GM19468 (cell line): ENCODE measurements around the gene AGPAT2.

ENCODE experiments used
- ATAC-seq: cut with Tn5 transposase; IDR thresholded peaks from one replicate; pipeline ENCODE4 v1.9.1; 2021; ENCODE audit warnings: mild to moderate bottlenecking, moderate library complexity, moderate number of reproducible peaks; ENCODE audit not compliant: unreplicated experiment; ENCODE audit errors: extremely low read depth

Gene AGPAT2

GRCh38 chr9:136629879-136630661 is 57.2 kb downstream of the AGPAT2 start:
- ATAC-seq = no peak

- ATAC-seq = no peak
Observed at GRCh38 chr9:136629001-136629878, 58.0 kb downstream of the AGPAT2 start.

GRCh38 chr9:136628268-136628667 is 59.0 kb downstream of the AGPAT2 start:
- ATAC-seq = no peak

- no peak for ATAC-seq
Observed at GRCh38 chr9:136627703-136628102, 59.6 kb downstream of the AGPAT2 start.

- ATAC-seq = no peak
Observed at GRCh38 chr9:136626740-136627642, 60.3 kb downstream of the AGPAT2 start.

- no peak for ATAC-seq
Observed at GRCh38 chr9:136626066-136626725, 61.1 kb downstream of the AGPAT2 start.

- ATAC-seq = no peak
Observed at GRCh38 chr9:136625101-136626065, 61.9 kb downstream of the AGPAT2 start.

GRCh38 chr9:136624184-136624951 is 62.9 kb downstream of the AGPAT2 start:
- ATAC-seq = no peak

- ATAC-seq = no peak
Observed at GRCh38 chr9:136623842-136624183, 63.4 kb downstream of the AGPAT2 start.
